Stimulated activated CD8-positive, alpha-beta memory T cell treated with anti-CD3 and anti-CD28 coated beads, Interleukin-2, amount 100 ng/mL, for 1 hour (primary cell): ENCODE results near the gene NAA15.
"Not testable (repeated sequence)": the region's sequence is repeated elsewhere in the genome, so short reads cannot be mapped to it uniquely, and the experiment has no call there.

ENCODE experiments used
- DNase-seq, 2 donors: peaks; one replicate each; pipeline ENCODE4 v3.0.0-alpha.2; 2020; ENCODE audit warnings: low read depth in 2 of 2

NAA15 gene

DNA sequence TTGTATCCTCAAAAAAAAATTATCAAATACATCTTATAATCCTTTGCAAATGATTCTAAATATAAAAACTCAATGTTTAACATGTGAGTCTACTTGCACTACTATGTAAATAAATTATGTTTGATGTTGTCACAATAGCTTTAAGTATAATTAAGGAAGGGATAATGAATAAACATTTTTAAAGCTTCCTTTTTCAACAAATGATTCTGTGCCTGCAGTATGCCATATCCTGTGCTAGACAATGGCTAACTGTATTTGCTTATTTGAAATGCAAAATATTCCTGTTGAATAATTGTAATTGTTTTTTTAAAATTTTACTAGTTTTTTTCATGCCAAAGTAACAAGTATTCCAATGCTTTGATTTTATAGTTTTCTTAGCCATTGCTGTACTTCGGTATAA lies 60.0 kb downstream of the NAA15 start:
- no peak for DNase-seq

DNA sequence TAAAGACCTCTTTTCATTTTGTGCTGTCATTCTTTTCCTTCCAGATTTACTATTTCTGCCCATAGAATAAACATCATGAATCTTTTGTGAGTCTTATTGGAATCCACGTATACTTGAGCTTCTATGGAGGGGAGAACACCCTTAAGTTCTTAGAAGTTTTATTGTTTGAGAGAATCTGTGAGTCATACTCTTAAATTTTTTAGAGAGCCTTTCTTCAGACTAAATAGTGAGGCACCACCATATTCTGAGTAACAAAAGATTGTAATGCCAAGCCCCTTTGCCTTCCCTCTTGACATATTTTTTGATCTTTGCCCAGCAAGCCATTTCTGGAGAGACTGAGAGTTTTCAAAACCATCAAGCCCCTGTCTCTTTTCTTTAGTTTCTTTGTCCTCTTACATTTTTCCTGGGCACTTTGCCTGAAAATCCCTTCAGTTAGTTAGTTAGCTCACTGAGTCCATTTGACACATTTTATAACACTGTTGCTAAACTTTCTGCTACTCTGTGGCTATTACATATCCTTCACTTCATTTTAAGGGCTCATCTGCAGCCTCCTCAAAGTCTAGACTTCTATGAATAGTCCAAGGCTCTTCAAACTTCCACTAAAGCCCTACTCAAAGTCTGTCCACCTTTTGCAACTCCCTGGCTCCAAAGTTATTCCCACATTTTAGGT lies 66.3 kb downstream of the NAA15 start:
- no peak for DNase-seq

DNA sequence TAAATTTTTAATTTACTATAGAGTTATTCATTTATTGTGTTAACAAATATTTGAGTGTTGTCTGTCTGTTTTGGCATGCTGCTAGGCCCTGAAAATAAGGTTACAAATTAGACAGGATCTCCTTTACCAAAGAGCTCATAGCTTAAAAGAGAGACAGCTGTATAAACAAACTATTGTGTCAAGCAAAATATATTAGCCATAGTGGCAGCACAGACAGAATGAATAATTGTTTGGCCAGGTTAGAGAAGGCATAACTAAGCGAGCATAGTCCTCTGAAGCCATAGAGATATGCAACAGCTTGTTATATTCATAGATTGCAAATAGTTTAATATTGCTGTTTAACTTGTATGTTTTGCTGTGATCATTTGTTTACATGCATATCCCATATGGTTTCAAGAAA lies 67.7 kb downstream of the NAA15 start:
- no peak for DNase-seq

- no peak for DNase-seq
These were observed 72.9 kb downstream of the NAA15 start for GRCh38 chr4:139374251-139374650.

DNA sequence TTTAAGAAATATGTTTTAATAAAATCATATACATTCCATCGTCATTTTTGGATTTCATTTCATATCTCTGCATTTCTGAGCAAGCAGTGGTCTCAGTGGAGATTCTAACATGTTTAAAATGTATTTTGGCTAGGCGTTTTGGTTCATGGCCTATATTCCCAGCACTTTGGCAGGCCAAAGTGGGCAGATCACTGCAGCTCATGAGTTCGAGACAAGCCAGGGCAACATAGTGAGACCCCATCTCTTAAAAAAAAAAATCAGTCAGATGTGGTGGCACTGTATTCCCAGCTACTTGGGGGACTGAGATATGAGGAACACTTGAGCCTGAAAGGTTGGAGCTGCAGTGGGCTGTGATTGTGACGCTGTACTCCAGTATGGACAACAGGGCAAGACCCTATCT lies 85.1 kb downstream of the NAA15 start:
- no peak for DNase-seq

DNA sequence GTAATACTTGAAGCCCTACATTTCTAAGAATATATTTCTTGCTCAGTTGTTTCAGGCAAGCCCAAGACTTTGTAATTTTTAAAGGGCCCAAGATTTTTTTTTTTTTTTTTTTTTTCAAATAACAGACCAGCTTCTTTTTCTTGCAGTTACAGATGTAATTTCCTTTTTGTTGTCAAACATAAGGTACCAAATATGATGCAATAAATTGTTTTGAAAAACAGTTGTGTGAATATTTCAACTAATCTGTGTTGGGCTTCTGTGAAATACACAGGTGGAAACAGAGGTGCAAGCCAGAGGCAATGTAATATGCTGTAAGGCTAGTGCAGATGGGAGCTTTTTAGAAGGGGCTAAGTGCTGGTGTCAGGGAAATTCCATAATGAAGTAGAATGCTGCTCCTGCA lies 87.8 kb downstream of the NAA15 start:
- DNase-seq: no peak

GRCh38 chr4:139389991-139390390 lies 88.7 kb downstream of the NAA15 start:
- DNase-seq: no peak

- DNase-seq: no peak
These were observed 90.4 kb downstream of the NAA15 start for GRCh38 chr4:139391731-139392130.

DNA sequence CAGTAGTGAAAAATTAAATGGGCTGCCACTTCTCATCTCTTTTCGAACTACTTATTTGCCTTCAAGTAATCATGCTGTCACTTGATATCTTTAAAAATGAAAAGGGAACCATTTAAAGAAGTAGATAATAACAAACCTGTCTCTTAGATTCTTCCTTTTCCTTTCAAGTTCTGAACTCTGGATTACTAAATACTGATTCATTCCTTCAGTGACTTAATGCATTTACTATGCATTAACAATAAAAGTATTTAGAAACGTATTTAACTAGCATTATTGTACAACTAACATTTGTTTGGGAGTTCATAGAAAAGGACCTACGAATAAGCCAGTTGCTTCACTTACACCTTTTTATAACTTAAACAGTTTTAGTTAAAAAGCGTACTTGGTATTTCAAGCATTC lies 91.5 kb downstream of the NAA15 start:
- no peak for DNase-seq

GRCh38 chr4:139401368-139401767 lies 100.1 kb downstream of the NAA15 start:
- no peak for DNase-seq

DNA sequence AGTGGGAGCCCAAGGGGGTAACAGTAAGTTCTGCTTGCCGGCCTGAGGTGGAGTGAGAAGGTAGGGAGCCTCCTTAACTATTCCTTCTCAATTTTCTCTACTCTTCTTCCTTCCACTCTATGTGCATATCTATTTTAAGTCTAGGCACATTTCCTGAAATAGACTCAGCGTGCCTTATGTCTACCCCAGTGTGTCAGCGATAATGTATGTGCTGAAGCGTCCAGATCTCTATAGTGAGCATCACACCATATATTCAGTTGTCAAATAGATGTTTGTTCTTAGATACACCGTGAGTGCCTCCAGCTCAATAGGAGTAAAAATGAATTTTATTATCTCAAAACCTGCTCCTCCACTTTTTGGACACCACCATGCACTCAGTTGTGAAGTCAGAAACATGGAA lies 101.1 kb downstream of the NAA15 start:
- no peak for DNase-seq

GRCh38 chr4:139403462-139403861 lies 102.2 kb downstream of the NAA15 start:
- DNase-seq: no peak

DNA sequence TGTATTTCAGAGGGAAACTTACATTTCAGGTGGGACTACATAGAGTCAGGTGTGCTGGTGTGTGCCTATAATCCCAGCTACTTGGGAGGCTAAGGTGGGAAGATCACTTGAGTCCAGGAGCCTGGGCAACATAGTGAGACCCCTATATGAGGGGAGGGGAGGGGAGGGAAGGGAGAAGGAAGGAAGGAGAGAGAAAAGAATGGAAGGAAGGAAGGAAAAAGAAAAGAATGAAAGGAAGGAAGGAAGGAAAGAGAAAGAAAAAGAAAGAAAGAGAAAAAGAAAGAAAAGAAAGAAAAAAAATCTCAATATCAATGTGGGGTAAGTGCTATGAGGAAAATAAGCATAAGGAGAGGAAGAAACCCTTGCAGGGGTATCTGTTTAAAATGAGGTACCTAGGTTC lies 109.0 kb downstream of the NAA15 start:
- no peak for DNase-seq

GRCh38 chr4:139414671-139415210 lies 113.4 kb downstream of the NAA15 start:
- DNase-seq: not testable (repeated sequence)

- no peak for DNase-seq
These were observed 114.9 kb downstream of the NAA15 start for GRCh38 chr4:139416073-139416673.

DNA sequence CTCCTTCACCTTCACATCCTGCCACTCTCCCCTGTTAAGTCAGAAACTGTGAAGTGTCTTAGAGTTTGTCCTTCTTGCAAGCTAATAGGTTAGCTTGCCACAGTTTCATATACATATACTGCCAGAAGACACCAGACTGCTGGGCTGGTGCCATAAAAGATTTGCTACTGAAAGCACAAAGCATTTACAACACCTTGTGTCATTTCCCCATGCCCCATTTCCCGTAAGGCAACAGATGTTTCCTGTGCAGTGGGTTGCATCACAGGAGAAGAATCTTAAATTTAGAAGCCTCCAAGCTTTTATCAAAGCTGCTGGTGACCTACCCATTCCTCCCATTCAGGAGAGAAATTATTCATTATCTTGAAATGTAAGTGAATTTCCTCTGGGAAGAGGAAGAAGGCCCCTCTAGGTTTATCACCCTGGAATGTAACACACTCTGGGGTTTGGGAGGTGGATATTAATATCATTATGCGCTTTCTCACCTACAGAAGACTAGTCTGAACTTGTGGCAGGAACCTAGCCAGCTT lies 118.1 kb downstream of the NAA15 start:
- no peak for DNase-seq

GRCh38 chr4:139420652-139421051 lies 119.3 kb downstream of the NAA15 start:
- DNase-seq: no peak

- DNase-seq: no peak
These were observed 134.8 kb downstream of the NAA15 start for GRCh38 chr4:139436122-139436521.

GRCh38 chr4:139438141-139438540 lies 136.8 kb downstream of the NAA15 start:
- DNase-seq: no peak

DNA sequence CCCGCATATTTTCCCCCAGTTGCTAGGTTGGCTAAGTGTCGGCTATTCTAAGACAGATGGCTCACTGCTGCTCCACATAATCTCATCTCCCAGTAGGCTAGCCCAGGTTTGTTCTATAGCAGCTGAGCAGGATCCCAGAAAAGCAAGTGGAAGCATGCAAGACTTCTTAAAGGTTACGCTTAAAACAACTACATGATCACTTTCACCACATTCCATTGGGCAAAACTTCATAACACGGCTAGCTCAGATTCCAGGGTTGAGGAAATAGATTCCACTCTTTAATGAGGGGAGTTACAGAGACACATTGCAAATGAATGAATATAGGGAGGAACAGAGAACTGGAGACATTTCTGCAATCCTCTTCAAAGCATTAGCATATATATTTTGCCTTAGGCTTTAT lies 139.7 kb downstream of the NAA15 start:
- DNase-seq: no peak

DNA sequence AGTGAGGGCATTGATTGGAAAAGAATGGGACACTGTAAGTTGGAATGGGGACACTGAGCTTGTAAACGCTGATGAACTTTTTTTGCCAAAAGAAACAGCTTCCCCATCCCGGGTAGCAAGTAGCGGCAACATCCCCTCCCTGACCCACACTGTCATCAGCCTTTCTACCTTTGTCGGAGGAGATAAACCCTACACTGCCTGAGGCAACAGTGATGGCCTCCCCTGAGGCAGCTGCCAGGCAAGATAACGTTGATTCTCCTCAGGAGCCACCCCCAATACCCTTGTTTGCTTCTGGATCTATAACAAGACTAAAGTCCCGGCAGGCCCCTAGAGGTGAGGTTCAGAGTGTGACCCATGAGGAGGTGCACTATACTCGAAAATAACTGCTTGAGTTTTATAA lies 142.4 kb downstream of the NAA15 start:
- DNase-seq: no peak

DNA sequence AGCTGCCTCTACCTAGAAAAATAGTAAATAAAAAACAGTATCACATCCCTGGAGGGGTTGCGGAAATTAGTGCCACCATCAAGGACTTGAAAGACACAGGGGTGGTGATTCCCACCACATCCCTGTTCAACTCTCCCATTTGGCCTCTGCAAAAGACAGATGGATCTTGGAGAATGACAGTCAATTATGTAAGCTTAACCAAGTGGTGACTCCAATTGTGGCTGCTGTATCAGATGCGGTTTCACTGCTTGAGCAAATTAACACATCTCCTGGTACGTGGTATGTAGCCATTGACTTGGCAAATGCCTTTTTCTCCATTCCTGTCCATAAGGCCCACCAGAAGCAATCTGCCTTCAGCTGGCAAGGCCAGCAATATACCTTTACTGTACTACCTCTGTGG lies 143.6 kb downstream of the NAA15 start:
- not testable (repeated sequence) for DNase-seq

DNA sequence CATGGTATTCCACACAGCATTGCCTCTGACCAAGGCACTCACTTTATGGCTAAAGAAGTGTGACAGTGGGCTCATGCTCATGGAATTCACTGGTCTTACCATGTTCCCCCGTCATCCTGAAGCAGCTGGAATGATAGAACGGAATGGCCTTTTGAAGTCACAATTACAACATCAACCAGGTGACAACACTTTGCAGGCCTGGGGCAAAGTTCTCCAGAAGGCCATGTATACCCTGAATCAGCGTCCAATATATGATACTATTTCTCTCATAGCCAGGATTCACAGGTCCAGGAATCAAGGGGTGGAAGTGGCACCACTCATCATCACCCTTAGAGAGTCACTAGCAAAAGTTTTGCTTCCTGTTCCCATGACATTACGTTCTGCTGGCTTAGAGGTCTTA lies 145.8 kb downstream of the NAA15 start:
- not testable (repeated sequence) for DNase-seq
